HG03066 (cell line): ENCODE results near the gene SIGLEC15.
"Not testable (repeated sequence)": the region's sequence is repeated elsewhere in the genome, so short reads cannot be mapped to it uniquely, and the experiment has no call there.

Experiments used
- ATAC-seq: cut with Tn5 transposase; IDR thresholded peaks from one replicate; pipeline ENCODE4 v1.9.1; 2021; ENCODE audit warnings: low read depth; ENCODE audit not compliant: unreplicated experiment

The SIGLEC15 gene

GRCh38 chr18:45818765-45819164 is 6.7 kb upstream of the SIGLEC15 start:
- ATAC-seq = not testable (repeated sequence)

- ATAC-seq = no peak
Measured at GRCh38 chr18:45820106-45820745, 5.2 kb upstream of the SIGLEC15 start.

- ATAC-seq = no peak
Measured at GRCh38 chr18:45821026-45821425, 4.4 kb upstream of the SIGLEC15 start.

- ATAC-seq = no peak
Measured at GRCh38 chr18:45821711-45822110, 3.8 kb upstream of the SIGLEC15 start.

- no peak for ATAC-seq
Measured at GRCh38 chr18:45826084-45826483, 609 bp downstream of the SIGLEC15 start.

GRCh38 chr18:45826716-45827115 is 1.2 kb downstream of the SIGLEC15 start:
- ATAC-seq = not testable (repeated sequence)

GRCh38 chr18:45828917-45829811 is 3.7 kb downstream of the SIGLEC15 start:
- ATAC-seq = no peak

- no peak for ATAC-seq
Measured at GRCh38 chr18:45829855-45830254, 4.4 kb downstream of the SIGLEC15 start.

- no peak for ATAC-seq
Measured at GRCh38 chr18:45830917-45831316, 5.4 kb downstream of the SIGLEC15 start.

GRCh38 chr18:45833846-45834245 is 8.4 kb downstream of the SIGLEC15 start:
- no peak for ATAC-seq

- no peak for ATAC-seq
Measured at GRCh38 chr18:45834306-45834705, 8.8 kb downstream of the SIGLEC15 start.

GRCh38 chr18:45835057-45835636 is 9.7 kb downstream of the SIGLEC15 start:
- no peak for ATAC-seq

GRCh38 chr18:45836242-45837205 is 11.0 kb downstream of the SIGLEC15 start:
- ATAC-seq = no peak

GRCh38 chr18:45837283-45838070 is 12.0 kb downstream of the SIGLEC15 start:
- no peak for ATAC-seq

- no peak for ATAC-seq
Measured at GRCh38 chr18:45838302-45839070, 13.0 kb downstream of the SIGLEC15 start.

- ATAC-seq = no peak
Measured at GRCh38 chr18:45839414-45840395, 14.2 kb downstream of the SIGLEC15 start.

GRCh38 chr18:45841060-45841764 is 15.7 kb downstream of the SIGLEC15 start:
- ATAC-seq = no peak
